ENCODE results near the gene CDH7.

The CDH7 gene, protein sequence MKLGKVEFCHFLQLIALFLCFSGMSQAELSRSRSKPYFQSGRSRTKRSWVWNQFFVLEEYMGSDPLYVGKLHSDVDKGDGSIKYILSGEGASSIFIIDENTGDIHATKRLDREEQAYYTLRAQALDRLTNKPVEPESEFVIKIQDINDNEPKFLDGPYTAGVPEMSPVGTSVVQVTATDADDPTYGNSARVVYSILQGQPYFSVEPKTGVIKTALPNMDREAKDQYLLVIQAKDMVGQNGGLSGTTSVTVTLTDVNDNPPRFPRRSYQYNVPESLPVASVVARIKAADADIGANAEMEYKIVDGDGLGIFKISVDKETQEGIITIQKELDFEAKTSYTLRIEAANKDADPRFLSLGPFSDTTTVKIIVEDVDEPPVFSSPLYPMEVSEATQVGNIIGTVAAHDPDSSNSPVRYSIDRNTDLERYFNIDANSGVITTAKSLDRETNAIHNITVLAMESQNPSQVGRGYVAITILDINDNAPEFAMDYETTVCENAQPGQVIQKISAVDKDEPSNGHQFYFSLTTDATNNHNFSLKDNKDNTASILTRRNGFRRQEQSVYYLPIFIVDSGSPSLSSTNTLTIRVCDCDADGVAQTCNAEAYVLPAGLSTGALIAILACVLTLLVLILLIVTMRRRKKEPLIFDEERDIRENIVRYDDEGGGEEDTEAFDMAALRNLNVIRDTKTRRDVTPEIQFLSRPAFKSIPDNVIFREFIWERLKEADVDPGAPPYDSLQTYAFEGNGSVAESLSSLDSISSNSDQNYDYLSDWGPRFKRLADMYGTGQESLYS

DNA sequence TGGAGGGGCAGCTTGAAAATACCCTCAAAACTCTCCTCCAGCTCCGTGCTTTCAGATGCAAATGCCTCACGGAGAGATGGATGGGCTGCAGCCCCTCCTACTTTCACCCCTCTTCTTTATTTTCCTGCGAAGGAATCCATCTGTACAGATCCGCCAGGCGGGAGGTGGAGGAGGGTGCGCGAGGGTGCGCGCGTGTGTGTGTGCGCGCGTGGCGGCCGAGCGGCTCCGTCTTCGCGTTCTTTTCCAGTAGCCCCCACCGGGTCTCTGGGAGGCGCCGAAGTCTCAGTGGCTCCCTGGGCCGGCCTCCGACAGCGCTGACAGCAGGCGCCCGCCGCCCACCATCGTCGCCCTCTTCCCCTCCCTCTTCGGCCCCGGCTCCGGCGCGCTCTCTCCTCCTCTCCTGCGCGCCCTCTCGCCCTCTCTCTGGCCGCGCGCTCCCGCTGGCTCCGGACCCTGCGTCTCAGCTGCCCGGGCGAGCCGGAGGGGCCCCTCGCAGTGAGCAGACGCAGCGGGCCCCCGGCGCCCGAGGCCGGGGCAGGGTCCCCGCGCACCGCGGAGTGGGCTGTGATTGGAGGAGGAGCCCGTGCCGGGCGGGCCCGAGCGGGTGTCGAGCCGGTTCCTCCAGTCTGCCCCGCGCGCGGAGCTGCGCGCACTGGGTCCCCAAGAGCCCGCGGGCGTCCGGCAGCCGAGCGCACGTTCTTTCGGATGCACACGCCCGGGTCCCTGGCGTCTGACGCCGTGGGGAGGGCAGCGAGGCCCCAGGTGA lies at the start of gene CDH7:
Gene CDH7, plus strand, starts transcription at position 624 of the 766 bp plus-strand sequence. CDS start 11,831 bp downstream, outside the sequence.
- no peak for DNase-seq

DNA sequence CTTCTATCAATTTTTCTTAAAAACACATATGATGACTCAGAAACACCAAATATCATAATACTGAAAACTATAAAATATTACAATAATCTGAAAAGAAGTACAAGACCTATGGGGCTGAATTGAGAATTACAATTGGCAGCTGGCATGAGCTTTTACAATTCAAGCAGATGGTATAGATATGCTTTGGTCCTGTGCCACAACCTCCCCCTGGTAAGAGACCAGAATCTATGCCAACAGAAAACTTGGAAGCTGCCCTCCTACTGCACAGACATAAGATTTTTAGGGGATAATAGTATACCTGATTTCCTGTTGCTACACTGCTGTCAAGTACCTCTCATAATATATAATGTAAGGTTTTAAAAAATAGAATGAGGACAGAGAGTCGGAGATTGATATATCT lies 46.8 kb upstream of the CDH7 start:
- DNase-seq, result no peak

DNA sequence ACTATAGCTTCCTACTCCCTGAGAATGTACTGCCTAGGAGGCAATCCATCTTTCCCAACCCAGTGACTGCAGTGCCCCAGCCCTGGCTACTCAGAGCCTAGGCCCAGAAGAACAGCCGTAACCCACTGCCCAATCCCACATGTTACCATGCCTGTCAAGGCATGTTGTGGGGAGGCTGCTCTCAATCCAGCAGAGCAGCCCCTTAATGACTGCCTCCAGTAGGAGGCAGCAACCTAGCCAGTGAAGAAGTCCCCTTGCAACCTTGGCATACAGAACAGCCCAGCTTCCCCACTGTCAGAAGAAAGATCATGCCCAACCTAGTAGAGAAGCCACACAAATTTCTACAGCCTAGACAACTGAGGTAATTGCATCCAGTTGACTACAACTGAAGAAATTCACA lies 44.2 kb upstream of the CDH7 start:
- no peak for DNase-seq

DNA sequence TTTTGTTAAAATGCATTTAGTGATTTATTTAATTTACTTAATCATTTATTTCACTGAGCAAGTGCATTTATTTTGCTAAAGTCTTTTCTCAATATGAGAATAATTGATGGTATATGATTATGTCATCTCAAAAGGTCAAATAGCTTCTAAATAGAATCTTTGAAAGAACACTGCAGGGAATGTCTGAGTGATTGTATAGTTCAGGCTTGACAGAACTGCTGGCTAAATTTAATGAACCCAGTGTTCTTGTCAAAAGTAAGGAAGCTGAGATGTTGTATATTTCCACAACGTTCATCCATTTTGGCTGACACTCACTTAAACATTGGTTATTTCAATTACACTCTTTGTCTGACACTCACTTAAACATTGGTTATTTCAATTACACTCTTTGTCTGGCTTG lies 39.3 kb upstream of the CDH7 start:
- DNase-seq, result no peak

DNA sequence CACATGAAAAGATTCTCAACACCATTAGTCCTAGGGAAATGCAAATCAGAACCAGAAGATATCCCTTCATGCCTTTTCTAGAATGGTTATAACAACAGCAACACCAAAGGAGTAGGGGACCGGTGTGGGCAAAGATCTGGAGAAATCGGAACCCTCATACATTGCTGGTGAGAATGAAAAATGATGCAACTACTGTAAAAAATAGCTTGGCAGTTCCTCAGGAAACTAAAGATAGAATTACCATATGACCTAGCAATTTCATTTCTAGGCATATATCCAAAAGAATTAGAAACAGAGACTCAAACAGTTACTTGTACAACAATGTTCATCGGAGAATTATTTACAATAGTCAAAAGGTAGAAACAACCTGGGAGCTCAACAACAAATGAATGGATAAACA lies 29.2 kb upstream of the CDH7 start:
- no peak for DNase-seq

DNA sequence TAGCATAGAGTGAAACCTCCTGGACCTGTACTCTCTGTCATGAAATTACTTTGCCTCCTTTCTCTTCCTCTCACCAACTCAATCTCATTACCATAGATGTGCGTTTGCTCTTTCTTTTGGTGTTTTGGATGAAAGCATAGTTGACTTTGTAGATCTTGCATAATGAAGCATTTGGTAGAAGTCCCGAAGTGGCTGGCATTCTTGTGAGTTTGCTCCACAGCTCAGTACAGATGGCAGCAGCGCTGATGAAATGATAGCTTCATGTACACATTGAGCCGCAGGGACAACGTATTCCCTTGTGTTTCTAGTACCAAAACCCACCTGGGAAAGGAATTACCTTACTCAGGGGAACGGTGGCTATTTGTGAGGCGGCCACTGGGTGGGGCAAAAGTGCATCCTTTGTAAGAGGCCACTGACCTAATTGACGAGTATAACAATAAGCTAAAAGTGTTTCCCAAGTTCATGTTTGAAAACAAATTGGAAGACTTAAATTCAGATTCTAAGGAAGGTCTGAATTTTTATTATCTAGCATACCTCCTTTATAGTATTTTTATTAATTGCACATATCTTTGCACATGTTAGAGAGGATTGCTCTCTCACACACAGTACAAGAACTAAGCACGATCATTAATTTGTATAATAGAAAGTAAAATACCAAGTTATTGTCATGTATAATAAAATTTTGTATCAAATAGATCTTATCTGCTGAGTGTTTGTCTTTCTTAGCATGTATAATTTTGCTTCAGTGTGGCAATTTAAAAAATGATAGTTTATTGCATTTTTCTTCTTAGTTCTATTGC lies 25.4 kb upstream of the CDH7 start:
- DNase-seq, result no peak

DNA sequence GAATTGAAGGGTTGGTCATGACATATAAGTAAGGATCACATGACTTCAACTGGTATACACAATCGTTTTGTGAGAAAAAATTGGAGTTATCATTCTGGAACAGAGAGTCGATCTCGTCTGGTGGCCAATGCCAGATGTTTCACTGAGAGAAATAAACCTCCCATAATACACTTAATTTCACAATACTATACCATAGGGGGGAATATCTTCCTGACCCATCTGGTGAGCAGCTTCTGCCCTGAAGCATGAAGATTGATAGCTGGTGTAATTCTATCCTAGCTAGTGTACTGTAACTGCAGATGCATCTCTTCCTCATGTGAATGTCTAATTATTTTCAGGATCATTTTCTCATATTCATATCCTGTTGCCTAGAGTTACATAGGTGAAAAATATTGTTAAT lies 15.7 kb upstream of the CDH7 start:
- no peak for DNase-seq

DNA sequence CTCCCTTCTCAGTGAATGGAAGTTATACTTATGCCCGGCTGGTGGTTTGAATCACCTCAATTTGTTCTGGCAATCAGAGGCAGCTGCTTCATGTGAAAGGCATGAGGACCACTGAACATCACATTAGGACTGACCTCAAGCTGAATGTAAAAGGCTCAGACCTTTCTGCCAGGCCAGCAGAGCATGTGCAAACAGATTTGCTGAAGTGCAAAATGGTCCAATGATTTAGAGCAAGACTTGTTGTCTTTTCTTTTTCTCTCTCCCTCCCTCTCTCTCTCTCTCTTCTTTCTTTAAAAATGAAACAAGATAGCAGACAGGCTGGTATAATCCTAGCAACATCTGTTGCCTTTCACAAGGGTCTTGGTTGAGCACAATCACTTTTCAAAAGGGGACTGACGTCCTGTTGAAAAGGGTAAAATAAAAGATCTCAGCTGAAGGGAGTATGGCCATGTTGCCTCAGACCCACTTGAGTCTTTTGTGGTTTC lies 13.3 kb upstream of the CDH7 start:
- DNase-seq, result no peak

DNA sequence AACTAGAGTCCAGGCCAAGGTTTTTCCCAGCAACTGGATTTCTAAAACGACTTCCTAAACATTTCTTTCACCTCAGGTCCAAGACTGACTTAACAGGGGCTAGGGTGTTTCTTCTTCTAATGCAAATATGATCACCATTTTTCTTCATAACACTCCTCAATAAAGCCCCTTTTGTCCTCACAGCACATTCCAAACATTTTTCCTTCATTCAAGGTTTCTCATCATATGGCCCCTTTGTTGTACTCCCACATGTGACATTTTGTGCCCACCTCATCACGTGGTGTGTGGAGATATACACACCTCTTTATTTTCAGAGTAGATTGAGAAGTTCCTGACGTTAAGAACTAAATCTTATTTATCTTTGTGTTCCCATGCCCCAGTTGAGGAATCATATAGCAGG lies 3.9 kb upstream of the CDH7 start:
- DNase-seq, result no peak

DNA sequence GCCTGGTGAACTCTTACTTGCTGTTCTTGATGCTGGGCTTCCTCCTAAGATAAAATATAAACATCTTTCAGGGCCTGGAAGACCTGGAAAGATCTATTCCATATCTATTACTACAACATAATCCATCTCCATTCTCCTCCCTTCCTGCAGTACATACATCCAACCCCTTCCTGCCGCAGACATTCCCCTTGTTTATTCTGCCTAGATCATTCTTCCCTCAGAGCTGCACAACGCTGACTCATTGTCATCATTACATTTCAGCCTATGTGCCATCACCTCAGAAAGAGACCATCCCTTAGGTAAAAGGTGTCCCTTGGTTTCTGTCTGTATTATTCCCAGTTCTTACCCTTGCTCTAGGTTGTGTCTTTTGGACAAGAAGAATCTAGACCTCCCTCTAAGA lies 2.5 kb upstream of the CDH7 start:
- DNase-seq, result no peak

DNA sequence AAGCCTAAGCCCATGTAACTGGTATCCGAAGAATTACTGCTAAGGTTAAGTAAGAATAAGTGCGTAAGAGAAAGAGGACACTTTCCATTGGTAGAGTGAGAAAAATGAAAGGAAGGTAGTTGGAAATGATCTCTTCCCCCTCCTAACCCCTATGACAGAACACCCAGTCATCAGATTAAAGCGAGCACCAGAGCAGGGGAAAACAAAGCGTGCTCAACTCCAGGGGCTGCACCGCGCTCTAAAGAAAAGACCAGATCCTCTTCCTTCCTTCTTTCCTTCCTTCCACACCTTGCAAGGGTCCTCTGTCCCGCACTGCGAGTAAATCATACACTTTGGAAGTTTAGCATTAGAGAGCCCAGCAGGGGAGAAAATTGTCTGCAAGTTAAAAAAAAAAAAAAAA lies 971 bp upstream of the CDH7 start:
- no peak for DNase-seq

DNA sequence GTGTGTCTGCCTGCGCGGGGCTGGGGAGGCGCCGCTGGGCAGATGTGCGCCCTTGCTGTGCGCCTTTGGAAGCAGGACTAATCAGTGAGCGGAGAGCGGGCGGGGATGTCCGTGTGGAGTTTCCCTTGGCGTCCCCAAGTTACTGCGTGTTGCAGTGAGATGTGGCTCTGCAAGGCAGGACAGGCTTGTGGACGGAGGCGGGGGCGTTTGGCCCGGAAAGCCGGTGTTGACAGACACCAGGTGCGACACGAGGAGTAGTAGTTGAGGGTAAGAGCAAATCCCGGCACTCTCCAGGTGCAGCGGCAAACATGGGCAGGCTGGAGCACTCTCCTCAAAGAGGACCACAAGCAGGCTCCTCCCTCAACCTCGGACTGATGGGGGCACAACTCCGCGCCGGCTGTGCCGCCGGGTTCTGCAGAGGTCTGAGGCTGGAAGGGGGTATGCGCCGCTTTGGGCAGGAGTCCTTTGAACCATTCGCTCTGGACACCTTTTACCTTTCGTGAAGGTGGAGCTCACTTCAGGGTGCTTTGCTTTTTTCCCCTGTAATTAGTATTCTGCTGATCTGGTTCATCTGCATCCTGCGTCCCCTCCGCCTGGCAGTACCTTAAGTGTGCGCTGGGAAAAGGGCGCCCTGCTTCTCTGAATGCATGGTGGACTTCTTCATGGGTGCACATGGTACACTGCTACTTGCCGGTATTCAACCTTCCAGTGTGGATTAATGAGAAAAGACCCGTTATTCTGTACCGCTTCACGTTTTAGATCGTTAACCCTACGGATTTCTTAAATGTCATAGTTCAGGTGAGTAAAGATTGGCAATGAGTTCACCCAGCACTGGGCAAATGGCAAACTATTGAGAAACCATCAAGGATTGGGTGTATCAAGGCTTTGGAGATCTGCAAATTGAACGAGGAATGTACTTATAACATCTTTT lies 608 bp downstream of the CDH7 start:
- no peak for DNase-seq

DNA sequence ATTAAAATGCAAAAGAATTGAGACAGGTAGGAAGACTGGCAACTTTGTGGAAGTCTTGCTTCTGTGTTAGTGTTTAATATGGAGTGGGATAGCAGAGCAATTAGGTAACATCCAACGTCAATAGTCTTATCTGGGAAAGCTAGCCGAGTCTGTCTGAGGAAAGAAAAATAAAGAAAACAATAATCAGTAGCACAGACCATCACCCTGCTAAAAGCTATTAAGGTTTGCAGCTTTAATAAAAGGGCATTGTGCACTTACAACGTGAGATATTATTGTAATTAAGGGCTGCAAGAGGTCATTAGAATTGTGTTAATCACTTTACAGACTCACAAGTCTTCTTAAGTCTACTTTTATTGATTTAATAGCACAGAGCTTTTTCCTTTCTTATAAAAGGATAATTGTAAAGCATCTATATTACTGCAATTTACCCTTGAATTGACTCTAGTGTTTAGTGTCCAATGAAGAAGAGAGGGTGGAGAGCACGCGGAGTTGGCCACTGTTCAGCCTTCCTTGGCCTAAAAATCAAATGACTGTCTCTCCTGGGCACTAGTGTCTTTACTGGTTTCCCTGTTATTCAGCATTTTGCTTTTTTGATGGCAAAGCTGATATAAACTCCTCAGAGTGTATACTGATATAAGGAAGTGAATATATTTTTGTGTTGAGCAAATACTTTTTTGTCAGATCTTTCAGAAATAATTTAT lies 2.0 kb downstream of the CDH7 start:
- no peak for DNase-seq

DNA sequence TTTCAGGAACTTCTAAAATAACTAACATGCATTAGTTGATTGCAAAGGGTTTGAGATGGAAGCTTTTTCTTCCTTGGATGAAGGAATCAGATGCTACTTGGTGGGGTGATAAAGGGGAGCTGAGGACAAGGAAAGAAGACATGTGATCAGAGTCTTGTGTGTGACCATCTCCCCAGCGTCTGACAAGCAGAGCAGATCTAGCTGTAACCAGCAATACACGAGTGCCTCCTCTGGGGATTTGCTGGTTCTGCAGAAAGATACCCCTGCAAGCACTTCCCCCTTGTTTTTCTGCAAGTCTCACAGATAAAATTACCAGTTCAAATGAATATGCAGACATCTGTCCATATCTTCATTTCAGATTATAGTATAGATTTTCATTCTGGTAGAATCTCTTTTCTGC lies 2.7 kb downstream of the CDH7 start:
- DNase-seq, result no peak

DNA sequence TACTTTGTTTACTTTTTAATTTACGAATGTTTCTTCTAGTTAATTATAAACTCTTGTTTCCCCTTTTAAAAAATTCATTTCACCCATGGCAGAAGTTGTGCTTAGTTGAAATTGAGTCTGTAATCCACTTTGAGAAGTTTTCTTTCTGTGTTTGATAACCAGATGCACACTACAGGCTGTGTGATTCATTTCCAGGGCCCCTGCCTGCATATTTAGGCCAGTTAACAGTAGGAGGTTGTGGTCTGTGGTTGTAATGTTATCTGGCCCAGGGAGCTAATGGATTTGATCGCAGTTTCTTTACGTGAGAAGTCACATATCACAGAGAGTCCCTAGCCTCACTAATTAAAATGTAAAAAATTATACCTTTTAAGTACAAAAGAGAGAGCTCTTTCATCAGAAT lies 3.3 kb downstream of the CDH7 start:
- DNase-seq, result no peak

DNA sequence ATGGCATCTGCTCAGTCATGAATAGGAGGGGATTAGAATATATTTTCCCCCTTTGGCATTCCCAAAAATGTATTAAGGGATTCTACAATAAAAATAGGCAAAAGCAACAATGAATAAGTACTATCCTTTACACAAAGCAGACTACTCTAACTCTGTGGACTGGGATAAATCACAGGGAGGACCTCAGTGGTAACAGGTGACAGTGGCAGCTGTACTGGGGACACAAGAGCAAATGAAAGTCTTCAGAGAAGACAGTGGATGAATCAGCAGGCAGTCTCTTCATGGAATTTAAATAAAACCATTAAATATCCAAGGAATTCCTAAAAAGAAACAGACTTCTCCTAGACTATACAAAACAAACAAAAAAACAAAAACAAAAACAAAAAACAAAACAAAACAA lies 4.8 kb downstream of the CDH7 start:
- no peak for DNase-seq

DNA sequence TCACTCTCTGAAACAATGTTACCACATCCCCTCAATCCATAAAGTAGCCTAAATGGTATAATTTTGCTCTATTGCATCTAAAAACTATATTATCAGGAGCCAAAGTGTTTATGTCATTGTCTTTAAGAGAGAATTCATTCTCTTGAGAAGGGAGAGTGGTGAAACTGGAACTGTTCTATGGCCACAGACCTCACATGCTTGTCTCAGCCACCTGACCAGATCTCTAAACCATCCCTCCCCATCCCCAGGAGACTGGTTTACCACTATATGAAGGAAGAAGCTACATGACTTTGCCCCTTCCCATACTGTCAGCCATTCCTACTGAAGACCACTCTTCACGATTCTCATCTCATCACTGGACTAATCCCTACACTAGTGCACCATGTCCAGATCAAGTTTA lies 9.6 kb downstream of the CDH7 start:
- no peak for DNase-seq

DNA sequence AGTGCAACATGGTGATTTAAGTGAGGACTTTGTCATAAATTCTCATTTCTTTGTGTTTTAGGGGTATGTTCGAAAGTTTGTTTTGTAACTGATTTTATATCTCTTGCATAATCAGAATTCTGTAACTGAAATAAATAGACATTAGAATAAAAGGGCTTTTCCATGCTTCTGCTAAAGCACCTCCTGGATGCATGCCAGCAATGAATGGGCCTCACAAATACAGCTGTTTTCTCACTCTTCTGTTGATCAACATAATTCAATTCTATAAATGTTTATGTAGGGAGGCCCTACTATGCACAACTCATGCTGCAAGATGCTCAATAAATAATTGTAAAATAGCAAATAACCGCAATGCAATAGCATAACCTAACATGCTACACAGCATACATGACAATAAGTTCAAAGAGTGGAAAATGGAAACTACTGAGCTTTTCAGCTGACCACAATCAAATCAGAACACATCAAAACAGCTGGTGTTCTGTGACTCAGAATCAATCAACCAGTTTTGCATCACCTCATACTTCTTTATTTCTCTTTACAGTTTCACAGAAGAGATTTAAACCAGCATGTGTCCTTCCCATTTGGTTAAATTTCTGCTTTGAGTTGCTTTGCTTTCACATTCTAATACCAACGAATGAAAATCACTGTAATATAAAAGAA lies 11.0 kb downstream of the CDH7 start:
- DNase-seq, result no peak

DNA sequence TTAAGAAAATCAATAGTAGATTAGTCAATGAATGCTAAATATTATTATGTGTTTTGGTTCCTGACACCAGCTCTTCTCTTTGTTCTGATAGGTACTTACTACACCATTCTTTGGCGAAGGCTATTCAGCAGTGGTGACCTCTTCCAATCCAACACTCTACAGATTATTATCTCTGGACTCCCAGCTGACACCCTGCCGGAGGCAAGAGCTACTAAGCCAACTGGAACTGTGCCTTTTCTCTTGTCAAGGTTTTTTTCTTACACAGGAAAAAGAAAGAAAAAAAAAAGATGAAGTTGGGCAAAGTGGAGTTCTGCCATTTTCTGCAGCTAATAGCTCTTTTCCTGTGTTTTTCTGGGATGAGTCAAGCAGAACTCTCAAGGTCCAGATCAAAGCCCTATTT lies 11.7 kb downstream of the CDH7 start:
- DNase-seq, result no peak

DNA sequence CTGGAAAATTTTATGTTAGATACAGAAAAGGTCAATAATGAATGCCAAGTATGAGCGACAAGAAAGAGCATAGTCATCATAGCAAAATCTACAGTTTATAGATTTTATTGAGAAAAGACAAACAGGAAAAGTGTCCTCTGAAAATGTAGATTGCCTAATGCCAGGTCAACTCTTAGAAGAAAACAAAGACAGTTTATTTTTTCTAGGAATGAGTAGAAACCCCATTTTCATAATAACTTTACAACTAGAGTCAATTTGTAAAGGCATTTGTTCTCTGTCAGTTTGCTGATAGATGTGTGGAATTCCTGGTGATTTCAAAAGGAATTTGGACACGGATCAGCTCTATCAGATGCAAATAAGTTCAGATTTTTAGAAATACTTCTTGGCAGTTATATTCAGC lies 16.6 kb downstream of the CDH7 start:
- DNase-seq, result no peak

Data from CD4-positive, alpha-beta T cell treated with Interleukin-12 subunit alpha and Interleukin-12 subunit beta, for 1 hour (primary cell).